Activated CD4-positive, CD25-positive, alpha-beta regulatory T cell treated with anti-CD3 and anti-CD28 coated beads, Interleukin-2, amount 50 U/mL, for 24 hours (primary cell): ENCODE data around the gene RC3H1.
"Not testable (repeated sequence)": the region's sequence is repeated elsewhere in the genome, so short reads cannot be mapped to it uniquely, and the experiment has no call there.

Experiments used
- ATAC-seq, 2 donors: fragments of 150-1000 bp; cut with Tn5 transposase; one replicate each; pipeline ENCODE4 v1.10.0; 2021; ENCODE audit warnings: mild to moderate bottlenecking in 1 of 2, moderate library complexity in 1 of 2

Gene RC3H1

DNA sequence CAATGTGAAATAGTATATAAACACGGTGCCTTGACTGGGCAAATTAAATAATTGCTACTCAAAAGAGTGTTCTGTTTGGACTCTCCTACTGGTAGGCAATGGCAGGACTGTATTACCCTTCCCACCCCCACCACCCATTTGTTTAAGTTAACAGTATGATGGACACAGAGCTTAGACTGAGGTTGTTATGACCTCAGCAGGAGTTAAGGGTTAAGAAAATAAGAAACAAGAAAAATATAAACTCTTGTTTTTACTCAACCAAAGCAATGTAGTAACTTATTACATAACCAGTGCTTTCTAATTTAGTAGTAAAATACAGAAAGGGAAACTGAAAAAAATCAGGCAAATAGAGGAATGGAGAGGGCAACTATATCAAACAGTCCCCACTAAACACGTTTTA lies 85.1 kb downstream of the RC3H1 start:
- peak in 1 of 2 donors; percentile 45 for ATAC-seq

- no peak for ATAC-seq
Measured at GRCh38 chr1:173934440-173934839, 87.7 kb downstream of the RC3H1 start.

DNA sequence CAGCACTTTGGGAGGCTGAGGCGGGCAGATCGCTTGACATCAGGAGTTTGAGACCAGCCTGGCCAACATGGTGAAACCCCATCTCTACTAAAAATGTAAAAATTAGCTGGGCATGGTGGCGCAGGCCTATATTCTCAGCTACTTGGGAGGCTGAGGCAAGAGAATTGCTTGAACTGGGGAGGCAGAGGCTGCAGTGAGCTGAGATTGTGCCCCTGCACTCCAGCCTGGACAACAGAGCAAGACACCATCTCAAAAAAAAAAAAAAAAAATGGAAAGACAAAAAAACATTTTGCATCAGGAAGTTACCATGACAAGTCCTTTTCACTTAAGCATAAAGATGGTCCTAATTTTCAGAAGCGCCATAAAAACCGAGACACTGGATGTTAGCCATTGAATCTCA lies 91.6 kb downstream of the RC3H1 start:
- not testable (repeated sequence) for ATAC-seq

- ATAC-seq = no peak
Measured at GRCh38 chr1:173925306-173926242, 96.6 kb downstream of the RC3H1 start.

- no peak for ATAC-seq
Measured at GRCh38 chr1:173920861-173921260, 101.3 kb downstream of the RC3H1 start.

GRCh38 chr1:173917635-173918493 lies 104.3 kb downstream of the RC3H1 start:
- no peak for ATAC-seq

GRCh38 chr1:173917149-173917548 lies 105.0 kb downstream of the RC3H1 start, which contains the start of gene SERPINC1:
Gene SERPINC1, minus strand, starts transcription at chr1:173917327. Its CDS starts 68 bp downstream, at chr1:173917259.
- ATAC-seq = no peak

DNA sequence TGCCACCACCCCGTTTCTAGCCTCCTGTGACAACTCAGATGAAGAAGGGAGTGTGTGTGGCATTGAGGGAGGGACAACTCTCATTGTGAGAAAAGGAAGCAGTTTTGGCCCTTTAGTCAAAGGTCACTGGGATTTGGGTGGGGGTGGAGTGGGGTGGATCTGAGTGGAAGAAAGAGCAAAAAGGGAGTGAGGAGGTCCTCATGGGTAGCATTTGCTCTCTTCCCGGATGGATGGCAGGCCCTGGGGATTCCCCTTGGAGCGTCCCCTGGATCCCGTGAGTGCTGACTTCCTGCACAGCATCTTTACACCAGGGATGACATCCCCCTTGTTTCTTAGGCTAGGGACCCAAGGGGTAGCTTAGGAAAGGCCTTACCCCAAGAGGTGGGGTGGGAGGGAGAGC lies 105.5 kb downstream of the RC3H1 start:
- ATAC-seq = no peak

- no peak for ATAC-seq
Measured at GRCh38 chr1:173915596-173915995, 106.6 kb downstream of the RC3H1 start.

DNA sequence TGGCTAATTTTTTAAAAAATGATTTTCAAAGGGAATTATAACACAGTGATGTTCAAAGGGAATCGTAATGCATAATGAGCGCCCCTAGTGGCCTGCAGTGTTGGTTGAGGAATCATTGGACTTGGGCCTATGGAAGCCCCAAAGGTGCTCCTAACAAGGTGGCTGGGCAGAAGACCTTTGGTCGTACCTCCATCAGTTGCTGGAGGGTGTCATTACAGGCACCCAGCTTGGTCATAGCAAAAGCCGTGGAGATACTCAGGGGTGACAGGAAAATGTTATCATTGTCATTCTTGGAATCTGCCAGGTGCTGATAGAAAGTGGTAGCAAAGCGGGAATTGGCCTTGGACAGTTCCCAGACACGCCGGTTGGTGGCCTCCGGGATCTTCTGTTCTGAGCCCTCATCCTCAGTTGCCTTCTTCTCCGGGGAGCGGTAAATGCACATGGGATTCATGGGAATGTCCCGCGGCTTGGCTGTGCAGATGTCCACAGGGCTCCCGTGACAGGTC lies 107.7 kb downstream of the RC3H1 start:
- ATAC-seq = no peak

DNA sequence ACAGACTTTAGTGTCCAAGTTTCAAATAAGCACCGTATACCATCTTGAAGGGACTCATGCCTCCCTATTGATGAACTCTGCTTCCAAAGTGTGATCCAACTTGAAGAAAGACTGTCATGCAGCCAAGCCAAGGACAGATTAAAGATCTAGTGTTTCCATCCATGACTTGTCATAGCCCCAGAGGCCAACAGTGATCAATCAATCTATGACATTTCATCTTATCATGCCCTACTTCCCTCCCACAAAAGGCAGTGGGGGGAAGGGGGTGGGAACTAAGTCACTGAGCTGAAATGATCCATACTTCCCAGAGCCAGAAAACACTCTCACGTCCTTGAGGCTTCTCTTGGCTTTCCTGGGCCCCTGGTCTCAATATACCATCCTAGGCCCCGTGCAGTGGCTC lies 109.0 kb downstream of the RC3H1 start:
- ATAC-seq = no peak

DNA sequence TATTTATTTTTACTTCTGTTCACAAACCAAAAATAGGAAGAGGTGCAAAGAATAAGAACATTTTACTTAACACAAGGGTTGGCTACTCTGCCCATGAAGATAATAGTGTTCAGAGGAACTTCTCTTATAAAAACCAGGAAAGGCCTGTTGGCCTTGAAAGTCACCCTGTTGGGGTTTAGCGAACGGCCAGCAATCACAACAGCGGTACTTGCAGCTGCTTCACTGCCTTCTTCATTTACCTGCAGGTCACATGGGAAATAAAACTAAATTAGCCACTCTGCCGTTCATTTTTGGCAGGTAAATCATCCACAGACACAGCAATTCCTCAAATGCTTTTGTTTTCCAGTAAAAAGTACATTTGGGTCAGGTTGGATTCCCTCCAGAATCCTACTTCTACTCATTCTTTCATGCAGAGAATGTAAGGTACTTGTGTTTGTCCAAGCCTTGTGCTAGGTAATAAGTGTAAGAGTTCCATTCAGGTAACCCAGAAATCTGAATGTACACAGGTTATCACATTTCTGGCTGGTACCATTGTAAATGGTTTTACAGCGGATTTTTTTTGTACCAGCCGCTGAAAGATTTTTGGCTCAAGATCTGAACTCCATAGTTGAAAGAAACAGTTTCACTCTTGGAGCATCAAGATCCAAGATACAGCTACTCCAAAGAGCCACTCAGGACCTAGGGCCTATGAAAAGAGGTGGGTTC lies 118.2 kb downstream of the RC3H1 start:
- no peak for ATAC-seq

DNA sequence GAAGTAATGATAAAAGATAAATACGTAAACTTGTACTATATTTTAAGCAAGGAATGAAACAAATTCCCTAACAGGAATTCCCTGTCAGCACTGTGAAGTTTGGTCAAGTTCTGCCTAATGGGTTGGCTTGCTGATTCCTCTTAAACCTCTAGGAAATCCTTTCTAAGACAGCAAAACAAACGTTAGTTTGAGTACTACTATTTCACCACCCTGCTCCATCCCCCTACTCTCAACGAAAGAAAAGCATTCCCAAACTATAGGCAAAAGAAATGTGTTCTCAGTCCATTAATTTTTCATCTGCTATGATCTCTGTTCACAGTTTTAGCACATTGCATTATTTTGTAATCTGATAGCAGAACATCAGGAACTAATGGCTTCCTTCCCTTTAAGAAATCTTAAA lies 121.2 kb downstream of the RC3H1 start:
- no peak for ATAC-seq

DNA sequence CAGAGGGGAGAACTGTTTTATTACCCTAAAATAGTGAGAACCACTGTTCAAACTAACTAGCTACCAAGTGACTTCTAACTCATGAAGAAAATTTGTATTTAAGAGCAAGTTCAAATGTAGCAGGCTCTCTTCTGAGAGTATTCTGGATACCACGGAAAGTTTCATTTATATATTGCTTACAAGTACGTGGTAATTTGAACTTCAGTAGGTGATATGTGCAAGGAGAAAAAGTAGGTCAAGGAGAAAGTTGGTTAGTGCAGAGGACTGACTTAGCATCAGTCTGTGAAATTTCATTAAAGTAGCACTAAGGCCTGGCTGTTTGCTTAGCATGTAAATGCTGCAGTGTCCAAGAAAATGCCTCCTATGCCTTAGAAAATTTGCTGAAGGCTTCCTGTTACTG lies 121.7 kb downstream of the RC3H1 start:
- ATAC-seq = no peak

GRCh38 chr1:173894189-173894588 lies 128.0 kb downstream of the RC3H1 start:
- ATAC-seq = no peak

GRCh38 chr1:173893611-173894010 lies 128.5 kb downstream of the RC3H1 start:
- ATAC-seq = no peak

DNA sequence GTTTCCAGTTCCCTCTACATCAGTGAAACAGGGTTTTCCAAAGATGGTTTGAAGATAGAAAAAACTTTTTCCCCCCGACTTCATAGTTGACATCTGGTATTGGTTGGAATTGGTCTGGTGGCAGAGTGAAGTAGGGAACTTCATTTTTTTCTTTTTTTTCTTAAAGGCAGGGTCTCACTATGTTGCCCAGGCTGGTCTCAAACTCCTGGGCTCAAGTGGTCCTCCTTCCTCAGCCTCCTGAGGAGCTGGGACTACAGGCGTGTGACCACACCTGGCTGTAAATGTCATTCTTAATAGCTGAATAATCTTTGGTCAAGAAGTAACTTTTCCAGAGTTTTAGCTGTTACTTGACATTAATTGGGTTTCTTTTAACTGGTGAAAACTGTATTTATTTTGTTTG lies 132.3 kb downstream of the RC3H1 start:
- no peak for ATAC-seq

GRCh38 chr1:173888749-173889148 lies 133.4 kb downstream of the RC3H1 start:
- ATAC-seq = no peak

DNA sequence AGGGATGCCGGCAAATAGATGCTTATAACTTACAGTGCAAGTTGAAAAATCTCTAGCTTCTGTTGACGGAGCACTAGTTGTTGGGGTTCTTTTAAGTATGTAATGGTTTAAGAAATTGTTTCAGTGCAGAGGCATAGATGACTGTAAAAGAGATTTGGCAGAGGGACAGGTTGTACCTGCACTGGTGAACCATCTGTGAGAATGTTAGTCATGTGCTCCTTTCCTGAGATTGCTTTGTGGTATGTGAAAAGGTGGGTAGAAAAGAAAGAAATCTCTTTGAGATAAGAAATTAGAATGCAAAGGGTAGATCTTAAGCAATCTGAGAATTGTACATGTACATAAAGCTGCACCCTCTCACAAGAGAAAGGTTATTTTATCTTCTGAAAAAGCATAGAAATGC lies 134.5 kb downstream of the RC3H1 start:
- peak; percentile 55 to 63 for ATAC-seq

- ATAC-seq = no peak
Measured at GRCh38 chr1:173886746-173887611, 135.2 kb downstream of the RC3H1 start.

DNA sequence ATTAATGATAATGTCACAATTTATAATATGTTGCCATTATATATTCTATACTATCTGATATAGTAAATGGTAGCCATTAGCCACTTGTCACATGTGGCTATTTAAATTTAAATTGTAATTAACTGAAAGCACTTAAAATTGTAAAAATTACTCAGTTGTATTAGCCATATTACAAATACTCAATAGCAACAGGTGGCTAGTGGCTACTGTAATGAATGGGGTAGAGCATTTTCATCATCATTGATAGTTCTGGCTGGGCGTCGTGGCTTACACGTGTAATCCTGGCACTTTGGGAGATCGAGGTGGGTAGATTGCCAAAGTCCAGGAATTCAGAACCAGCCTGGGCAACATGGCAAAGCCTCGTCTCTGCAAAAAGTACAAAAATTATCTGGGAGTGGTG lies 137.5 kb downstream of the RC3H1 start:
- no peak for ATAC-seq
